OCI-LY1 (cell line): ENCODE data around the gene ANO2.

ENCODE experiments used
- CTCF ChIP-seq: fragments of 200-600 bp; sonication (generic), shearing (Covaris generic); IDR thresholded peaks from 2 replicates; pipeline ENCODE4 v1.5.1; 2017; ENCODE audit warnings: mild to moderate bottlenecking, antibody characterized with exemption, low read length, moderate library complexity, mixed read lengths
- EZH2 ChIP-seq: fragments of 200-600 bp; sonication (generic), shearing (Covaris generic); IDR thresholded peaks from 2 replicates; pipeline ENCODE4 v1.8.0; 2017; ENCODE audit warnings: borderline replicate concordance, mixed run types, mild to moderate bottlenecking, antibody characterized with exemption, low read length, moderate library complexity, mixed read lengths

DNA sequence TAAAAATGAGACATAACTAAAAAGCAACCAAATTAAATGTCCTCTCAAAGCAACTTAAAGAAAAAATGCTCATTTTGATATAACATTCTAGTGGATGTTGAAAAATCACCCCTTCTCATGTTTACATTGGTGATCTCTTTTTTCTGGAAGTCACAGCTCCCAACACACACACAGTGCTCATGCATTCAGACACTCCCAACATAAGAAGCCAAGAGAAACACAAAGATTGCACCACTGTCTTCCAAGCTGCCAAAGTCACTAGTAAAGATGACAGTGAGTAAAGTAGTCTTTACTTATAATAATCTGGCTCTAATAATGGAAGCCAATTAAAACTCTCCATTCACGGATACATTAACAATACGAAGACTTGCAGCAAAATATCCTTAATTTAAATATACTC lies 294.8 kb downstream of the ANO2 start:
- no peak for TF ChIP-seq CTCF
- TF ChIP-seq EZH2 = no peak
